Hematopoietic multipotent progenitor cell treated with erythropoietin and hydrocortisone succinate and interleukin-3 and kit ligand, for 17 days (in vitro differentiated cells): Measurements from ENCODE around the gene MAN2A2.
A peak's percentile ranks its signal among the peaks of the same experiment; 100 is the strongest.
"Not testable (repeated sequence)": the region's sequence is repeated elsewhere in the genome, so short reads cannot be mapped to it uniquely, and the experiment has no call there.

Experiments used
- DNase-seq: peaks from one replicate; pipeline ENCODE4 v3.0.0-alpha.2; 2015; ENCODE audit warnings: low spot score

MAN2A2 gene

GRCh38 chr15:90871716-90872485 lies 31.2 kb upstream of the MAN2A2 start:
- DNase-seq, result peak; percentile 77

GRCh38 chr15:90872486-90873184 lies 30.5 kb upstream of the MAN2A2 start:
- no peak for DNase-seq

DNA sequence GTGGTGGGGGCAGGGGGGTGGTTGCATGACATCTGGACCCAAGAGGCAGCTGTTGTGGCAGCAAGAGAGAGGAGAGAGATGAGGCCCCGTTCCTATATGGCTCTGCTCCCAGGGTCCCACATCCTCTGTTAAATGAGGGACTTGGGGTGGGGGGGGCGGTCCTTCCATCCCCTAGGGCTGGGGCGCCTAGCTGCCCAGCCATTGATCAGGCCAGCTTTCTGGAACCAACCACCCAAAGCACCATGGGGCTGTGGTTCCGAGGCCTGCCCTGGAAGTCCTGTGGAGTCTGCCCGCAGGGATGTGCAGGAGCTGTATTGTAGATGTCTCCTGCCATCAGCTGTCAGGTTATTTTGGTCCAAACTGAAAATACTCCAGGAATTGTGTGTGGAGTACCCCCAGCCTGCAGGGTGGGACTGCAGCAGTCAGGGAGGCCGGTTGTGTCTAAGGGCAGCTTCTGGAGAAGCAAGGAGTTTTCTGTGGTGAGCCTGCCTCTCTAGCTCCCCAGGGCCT lies 29.6 kb upstream of the MAN2A2 start:
- no peak for DNase-seq

GRCh38 chr15:90873998-90874605 lies 29.0 kb upstream of the MAN2A2 start:
- DNase-seq, result no peak

GRCh38 chr15:90874986-90875385 lies 28.1 kb upstream of the MAN2A2 start:
- not testable (repeated sequence) for DNase-seq

GRCh38 chr15:90875549-90875981 lies 27.5 kb upstream of the MAN2A2 start:
- no peak for DNase-seq

GRCh38 chr15:90876046-90876445 lies 27.1 kb upstream of the MAN2A2 start:
- DNase-seq, result no peak

DNA sequence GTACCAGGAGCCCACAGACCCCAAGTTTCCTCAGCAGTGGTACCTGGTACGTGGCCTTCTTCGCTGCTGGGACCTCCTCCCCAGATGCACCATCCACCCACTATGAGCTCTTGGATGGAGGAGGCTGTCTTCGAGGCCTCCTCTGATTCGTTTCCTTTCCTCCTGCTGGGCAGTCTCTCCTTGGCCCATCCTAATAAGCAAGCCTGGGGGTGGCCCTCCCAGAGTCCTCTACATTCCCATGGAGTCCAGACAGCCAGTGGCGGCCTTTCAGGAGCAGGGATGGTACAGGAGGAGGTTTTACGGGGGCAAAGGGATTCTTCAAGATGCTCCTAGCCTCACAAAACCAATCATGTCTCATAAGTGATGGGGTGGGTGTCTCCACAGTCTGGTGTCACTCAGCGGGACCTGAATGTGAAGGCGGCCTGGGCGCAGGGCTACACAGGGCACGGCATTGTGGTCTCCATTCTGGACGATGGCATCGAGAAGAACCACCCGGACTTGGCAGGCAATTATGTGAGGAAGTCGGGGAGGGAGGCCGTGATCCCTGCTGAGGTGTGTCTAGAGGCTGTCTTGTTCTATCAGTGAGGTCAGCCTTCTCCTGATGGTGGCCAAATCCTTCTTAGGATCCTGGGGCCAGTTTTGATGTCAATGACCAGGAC lies 26.5 kb upstream of the MAN2A2 start:
- DNase-seq, result no peak

- no peak for DNase-seq
These were observed 25.8 kb upstream of the MAN2A2 start for GRCh38 chr15:90877315-90877714.

GRCh38 chr15:90877996-90878395 lies 25.1 kb upstream of the MAN2A2 start:
- no peak for DNase-seq

DNA sequence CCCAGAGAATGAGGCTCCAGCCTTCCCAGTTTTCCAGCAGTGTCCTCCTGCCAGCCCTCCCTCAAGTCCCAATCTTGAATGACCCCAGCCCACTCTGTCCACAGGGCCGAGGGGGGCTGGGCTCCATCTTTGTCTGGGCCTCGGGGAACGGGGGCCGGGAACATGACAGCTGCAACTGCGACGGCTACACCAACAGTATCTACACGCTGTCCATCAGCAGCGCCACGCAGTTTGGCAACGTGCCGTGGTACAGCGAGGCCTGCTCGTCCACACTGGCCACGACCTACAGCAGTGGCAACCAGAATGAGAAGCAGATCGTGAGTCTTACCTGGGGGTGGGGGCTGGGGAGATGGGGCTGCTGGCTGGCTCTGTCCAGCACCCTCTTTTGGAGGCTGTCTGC lies 24.4 kb upstream of the MAN2A2 start:
- DNase-seq, result no peak

- DNase-seq, result no peak
These were observed 23.3 kb upstream of the MAN2A2 start for GRCh38 chr15:90879730-90880366.

GRCh38 chr15:90880381-90881145 lies 22.5 kb upstream of the MAN2A2 start:
- DNase-seq, result no peak

GRCh38 chr15:90881181-90881977 lies 21.7 kb upstream of the MAN2A2 start:
- DNase-seq, result no peak

DNA sequence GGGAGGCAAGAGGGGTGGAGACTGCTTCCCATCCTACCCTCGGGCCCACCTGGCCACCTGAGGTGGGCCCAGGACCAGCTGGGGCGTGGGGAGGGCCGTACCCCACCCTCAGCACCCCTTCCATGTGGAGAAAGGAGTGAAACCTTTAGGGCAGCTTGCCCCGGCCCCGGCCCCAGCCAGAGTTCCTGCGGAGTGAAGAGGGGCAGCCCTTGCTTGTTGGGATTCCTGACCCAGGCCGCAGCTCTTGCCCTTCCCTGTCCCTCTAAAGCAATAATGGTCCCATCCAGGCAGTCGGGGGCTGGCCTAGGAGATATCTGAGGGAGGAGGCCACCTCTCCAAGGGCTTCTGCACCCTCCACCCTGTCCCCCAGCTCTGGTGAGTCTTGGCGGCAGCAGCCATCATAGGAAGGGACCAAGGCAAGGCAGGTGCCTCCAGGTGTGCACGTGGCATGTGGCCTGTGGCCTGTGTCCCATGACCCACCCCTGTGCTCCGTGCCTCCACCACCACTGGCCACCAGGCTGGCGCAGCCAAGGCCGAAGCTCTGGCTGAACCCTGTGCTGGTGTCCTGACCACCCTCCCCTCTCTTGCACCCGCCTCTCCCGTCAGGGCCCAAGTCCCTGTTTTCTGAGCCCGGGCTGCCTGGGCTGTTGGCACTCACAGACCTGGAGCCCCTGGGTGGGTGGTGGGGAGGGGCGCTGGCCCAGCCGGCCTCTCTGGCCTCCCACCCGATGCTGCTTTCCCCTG lies 21.0 kb upstream of the MAN2A2 start:
- DNase-seq, result no peak

GRCh38 chr15:90882781-90883525 lies 20.1 kb upstream of the MAN2A2 start:
- DNase-seq, result no peak

DNA sequence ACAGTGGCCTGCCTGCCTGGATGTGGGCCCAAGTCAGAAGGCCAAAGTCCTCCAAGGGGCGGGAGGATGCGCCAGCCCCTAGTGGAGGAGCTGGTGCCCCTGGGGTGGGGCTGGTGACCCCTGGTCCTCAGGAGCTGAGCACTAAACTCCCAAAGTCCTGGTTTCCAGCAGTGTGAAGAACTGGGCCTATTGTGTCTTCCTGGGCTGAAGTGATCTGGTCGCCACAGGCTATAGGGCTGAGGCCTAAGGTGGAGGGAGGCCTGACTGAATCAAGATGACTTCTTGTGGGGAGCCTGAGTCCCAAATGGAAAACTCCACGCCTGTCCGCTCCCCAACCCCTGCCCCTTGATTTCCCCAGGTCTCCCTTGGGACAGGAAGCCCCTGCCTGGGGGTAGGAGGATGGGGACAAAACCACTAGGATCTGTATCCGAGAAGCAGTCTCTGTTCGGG lies 19.6 kb upstream of the MAN2A2 start:
- no peak for DNase-seq

DNA sequence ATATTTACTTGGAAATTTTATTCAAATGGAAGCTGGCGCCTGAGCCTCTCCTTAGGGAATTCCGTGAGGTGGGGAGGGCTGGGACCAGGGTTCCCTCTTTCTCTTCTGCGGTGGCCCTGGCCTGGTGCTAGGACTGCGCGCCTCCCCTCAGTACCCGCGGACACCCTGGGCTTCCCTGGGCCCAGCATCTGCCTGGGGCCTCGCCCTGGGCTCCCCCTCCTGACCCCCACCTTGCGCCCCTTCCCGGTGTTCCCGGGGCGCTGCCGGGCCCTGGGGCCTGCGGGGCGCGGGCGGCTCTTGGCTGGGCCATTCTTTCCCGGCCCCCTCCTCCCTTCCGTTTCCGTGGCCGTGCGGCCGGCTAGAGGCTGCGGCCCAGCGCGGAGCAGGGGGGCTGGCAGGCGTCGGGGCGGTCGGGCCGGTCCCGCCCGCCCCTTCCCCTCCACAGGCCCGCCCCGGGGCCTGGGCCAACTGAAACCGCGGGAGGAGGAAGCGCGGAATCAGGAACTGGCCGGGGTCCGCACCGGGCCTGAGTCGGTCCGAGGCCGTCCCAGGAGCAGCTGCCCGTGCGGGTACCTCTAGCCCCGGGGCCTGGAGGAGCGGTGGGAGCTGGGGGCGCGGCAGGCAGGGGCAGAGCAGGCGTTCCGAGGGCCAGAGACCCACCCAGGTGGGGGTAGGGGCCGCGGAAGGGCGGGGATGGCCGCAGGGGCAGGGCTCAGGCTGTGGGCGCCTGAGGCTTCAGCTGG lies 19.0 kb upstream of the MAN2A2 start, which contains the start of gene FES:
TSS of gene FES (plus strand) at position 529 of the 743 bp plus-strand sequence. CDS start 542 bp downstream, outside the sequence.
- DNase-seq, result no peak
